IPS DF 6.9 (cell line): ENCODE data around the gene TAX1BP3.
A peak's percentile ranks its signal among the peaks of the same experiment; 100 is the strongest.

Experiments
- DNase-seq: peaks from one replicate; pipeline ENCODE4 v3.0.0-alpha.2; 2013; ENCODE audit warnings: low read depth, low spot score
- H3K27ac ChIP-seq: one replicate; pipeline ENCODE4 v1.5.1; 2013; ENCODE audit warnings: low read length, control low read depth
- H3K27me3 ChIP-seq: 2 replicates; pipeline ENCODE4 v1.6.1; 2013; ENCODE audit warnings: mild to moderate bottlenecking, low read length; ENCODE audit not compliant: control insufficient read depth, insufficient read depth
- H3K36me3 ChIP-seq: 2 replicates; pipeline ENCODE4 v1.6.1; 2013; ENCODE audit warnings: low read length; ENCODE audit not compliant: control insufficient read depth, insufficient read depth
- H3K4me1 ChIP-seq: 2 replicates; pipeline ENCODE4 v1.6.1; 2013; ENCODE audit warnings: low read length; ENCODE audit not compliant: control insufficient read depth, insufficient read depth
- H3K4me3 ChIP-seq: 2 replicates; pipeline ENCODE4 v1.5.1; 2013; ENCODE audit warnings: mild to moderate bottlenecking, low read length
- H3K9me3 ChIP-seq: 2 replicates; pipeline ENCODE4 v1.6.1; 2013; ENCODE audit warnings: low read length, inconsistent platforms; ENCODE audit not compliant: control insufficient read depth, insufficient read depth
- WGBS: extraction: QIAGEN DNeasy Blood & Tissue Kit; methylation state at CpG from one replicate; pipeline ENCODE4 v1.1.7; 2013; ENCODE audit warnings: mixed read lengths, missing lambda C conversion rate; ENCODE audit not compliant: insufficient read length, insufficient coverage; 5-methylcytosine and 5-hydroxymethylcytosine counted together

Gene TAX1BP3

GRCh38 chr17:3672571-3672970 is 4.2 kb upstream of the TAX1BP3 start:
- no peak for DNase-seq
- H3K9me3 ChIP-seq, result no peaks in the 10 kb centered on the region
- no peaks in the 10 kb centered on the region for H3K4me1 ChIP-seq
- no peaks in the 10 kb centered on the region for H3K36me3 ChIP-seq
- no peak overlapping the region for H3K27ac ChIP-seq
- H3K4me3 ChIP-seq, result no peak overlapping the region
- no peaks in the 10 kb centered on the region for H3K27me3 ChIP-seq
- no CpG with 5 or more reads among the region's 4 CpGs for WGBS

GRCh38 chr17:3669548-3669947 is 1.2 kb upstream of the TAX1BP3 start:
- H3K27me3 ChIP-seq, result no peaks in the 10 kb centered on the region
- H3K27ac ChIP-seq, result no peak overlapping the region
- no peaks in the 10 kb centered on the region for H3K9me3 ChIP-seq
- H3K4me3 ChIP-seq, result peak overlapping the region; percentile 95; the same call in 1 of the 2 replicates
- DNase-seq, result no peak
- WGBS, result no CpG with 5 or more reads among the region's 12 CpGs
- no peaks in the 10 kb centered on the region for H3K36me3 ChIP-seq
- peaks cover 3% of the 10 kb centered on the region; the same call in 1 of the 2 replicates for H3K4me1 ChIP-seq

DNA sequence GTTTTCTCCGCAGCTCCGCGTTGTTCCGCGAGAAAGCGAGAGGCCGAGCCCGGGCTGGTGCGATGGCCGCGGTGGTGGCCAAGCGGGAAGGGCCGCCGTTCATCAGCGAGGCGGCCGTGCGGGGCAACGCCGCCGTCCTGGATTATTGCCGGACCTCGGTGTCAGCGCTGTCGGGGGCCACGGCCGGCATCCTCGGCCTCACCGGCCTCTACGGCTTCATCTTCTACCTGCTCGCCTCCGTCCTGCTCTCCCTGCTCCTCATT is 638 bp upstream of the TAX1BP3 start:
- no peaks in the 10 kb centered on the region for H3K36me3 ChIP-seq
- no CpG with 5 or more reads among the region's 32 CpGs for WGBS
- H3K4me3 ChIP-seq, result peak overlapping the region; percentile 95
- H3K27me3 ChIP-seq, result no peaks in the 10 kb centered on the region
- no peak overlapping the region for H3K27ac ChIP-seq
- H3K9me3 ChIP-seq, result no peaks in the 10 kb centered on the region
- DNase-seq, result no peak
- peaks cover 3% of the 10 kb centered on the region; the same call in 1 of the 2 replicates for H3K4me1 ChIP-seq

GRCh38 chr17:3667366-3668278 is 756 bp downstream of the TAX1BP3 start:
- no peak overlapping the region for H3K27ac ChIP-seq
- no CpG with 5 or more reads among the region's 39 CpGs for WGBS
- DNase-seq, result no peak

DNA sequence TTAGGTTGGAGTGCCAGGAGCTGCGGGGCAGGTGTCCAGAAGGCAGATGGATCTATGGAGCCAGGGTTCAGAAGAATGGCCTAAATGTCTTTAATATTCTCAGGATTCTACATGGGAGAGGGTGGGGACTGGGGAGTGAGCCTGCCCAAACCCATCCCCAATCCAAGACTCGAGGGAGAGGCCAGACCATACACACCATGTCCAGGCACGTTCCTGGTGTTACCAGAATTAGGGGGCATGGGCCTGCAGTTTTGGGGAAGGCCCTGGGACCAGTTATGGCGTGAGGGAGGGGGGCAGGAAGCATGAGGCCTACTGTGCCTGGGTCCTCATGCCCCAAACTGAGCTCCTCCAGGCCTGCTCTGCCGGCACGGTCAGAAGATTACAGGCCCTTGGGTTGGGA is 1.9 kb downstream of the TAX1BP3 start:
- Histone ChIP-seq H3K4me3 (no peak overlapping the region), H3K27ac (no peak overlapping the region)

More at GRCh38 chr17:3667366-3668278, 756 bp downstream of the TAX1BP3 start:
- H3K9me3 ChIP-seq, result no peaks in the 10 kb centered on the region
- peak overlapping the region; percentile 80 for H3K4me3 ChIP-seq
- H3K27me3 ChIP-seq, result no peaks in the 10 kb centered on the region
- peaks cover 9% of the 10 kb centered on the region; the same call in 1 of the 2 replicates for H3K36me3 ChIP-seq
- peaks cover 3% of the 10 kb centered on the region; the same call in 1 of the 2 replicates for H3K4me1 ChIP-seq

DNA sequence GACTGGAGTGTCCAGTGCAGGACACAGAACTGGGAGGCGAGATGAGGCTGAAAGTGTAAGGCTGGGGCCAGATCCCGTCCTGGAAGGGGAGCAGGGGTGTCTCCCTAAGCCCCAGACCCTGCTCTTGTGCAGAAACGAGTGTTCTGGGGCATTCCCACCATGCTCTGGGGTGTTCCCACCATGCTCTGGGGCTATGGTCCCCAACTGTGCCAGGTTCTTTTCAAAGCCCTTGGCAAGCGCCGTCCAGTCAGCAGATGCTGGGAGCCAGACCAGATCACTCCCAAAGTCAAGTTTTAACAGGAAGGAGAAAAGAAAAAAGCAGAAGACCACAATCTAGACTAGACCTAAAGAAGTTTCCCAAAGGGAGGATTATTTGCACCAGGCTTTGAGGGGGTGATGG is 2.5 kb downstream of the TAX1BP3 start:
- WGBS, result no CpG with 5 or more reads among the region's 5 CpGs
- H3K27ac ChIP-seq, result no peak overlapping the region
- DNase-seq, result no peak

More for the DNA sequence above, 1.9 kb downstream of the TAX1BP3 start:
- Histone ChIP-seq H3K27me3 (no peaks in the 10 kb centered on the region), H3K4me1 (peaks cover 3% of the 10 kb centered on the region; the same call in 1 of the 2 replicates), H3K36me3 (peaks cover 9% of the 10 kb centered on the region; the same call in 1 of the 2 replicates), H3K9me3 (no peaks in the 10 kb centered on the region)
- no peak for DNase-seq
- no CpG with 5 or more reads among the region's 6 CpGs for WGBS

DNA sequence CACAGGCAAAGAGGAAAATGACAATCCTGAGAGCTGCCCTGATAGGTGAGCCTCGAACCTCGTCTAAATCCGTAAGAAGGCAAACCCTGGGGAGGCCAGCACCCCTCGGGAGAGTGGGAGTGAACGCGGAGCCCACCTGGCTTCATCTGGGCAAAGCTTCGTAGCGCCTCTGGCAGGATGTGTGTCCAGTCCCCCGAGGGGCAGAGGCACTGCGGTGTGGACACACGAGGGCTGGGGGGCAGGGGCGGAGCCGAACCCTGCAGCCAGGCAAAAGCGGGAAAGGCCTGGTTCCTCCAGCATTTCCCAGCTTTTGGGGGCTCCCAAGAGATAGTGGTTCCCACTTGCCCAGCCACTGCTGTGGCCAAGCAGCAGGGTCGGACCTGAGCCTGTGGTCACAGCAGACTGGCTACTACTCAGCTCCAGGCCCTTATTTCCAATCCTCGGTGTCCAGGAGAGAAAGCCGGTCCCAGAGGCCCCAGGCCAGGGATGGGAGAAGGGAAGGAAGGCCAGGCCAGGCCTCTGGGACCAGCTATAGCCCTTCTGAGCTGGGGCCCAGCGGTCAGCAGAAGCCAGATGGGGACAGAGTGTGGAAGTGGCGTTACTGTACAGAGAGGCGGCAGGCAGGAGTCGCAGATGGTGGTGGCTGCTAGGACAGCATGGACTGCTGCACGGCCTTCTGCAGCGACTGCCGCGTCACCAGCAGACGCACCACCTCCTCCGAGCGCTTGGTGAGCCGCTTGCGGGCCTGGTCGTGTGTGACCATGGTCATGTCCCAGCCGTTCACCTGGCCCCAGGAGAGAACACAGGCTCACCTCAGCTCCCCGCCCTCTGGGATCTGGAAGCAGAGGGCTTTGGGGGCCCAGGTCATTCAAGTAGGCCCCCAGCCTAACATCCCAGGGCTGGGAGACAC is 5.0 kb downstream of the TAX1BP3 start:
- Histone ChIP-seq H3K4me1 (peaks cover 5% of the 10 kb centered on the region; the same call in 1 of the 2 replicates), H3K27ac (no peak overlapping the region), H3K36me3 (peaks cover 9% of the 10 kb centered on the region; the same call in 1 of the 2 replicates), H3K27me3 (no peaks in the 10 kb centered on the region), H3K4me3 (no peak overlapping the region), H3K9me3 (no peaks in the 10 kb centered on the region)
- no peak for DNase-seq
- no CpG with 5 or more reads among the region's 33 CpGs for WGBS

More for the DNA sequence above, 2.5 kb downstream of the TAX1BP3 start:
- Histone ChIP-seq H3K36me3 (peaks cover 9% of the 10 kb centered on the region; the same call in 1 of the 2 replicates), H3K9me3 (no peaks in the 10 kb centered on the region), H3K4me1 (peaks cover 3% of the 10 kb centered on the region; the same call in 1 of the 2 replicates), H3K27me3 (no peaks in the 10 kb centered on the region), H3K4me3 (no peak overlapping the region)

DNA sequence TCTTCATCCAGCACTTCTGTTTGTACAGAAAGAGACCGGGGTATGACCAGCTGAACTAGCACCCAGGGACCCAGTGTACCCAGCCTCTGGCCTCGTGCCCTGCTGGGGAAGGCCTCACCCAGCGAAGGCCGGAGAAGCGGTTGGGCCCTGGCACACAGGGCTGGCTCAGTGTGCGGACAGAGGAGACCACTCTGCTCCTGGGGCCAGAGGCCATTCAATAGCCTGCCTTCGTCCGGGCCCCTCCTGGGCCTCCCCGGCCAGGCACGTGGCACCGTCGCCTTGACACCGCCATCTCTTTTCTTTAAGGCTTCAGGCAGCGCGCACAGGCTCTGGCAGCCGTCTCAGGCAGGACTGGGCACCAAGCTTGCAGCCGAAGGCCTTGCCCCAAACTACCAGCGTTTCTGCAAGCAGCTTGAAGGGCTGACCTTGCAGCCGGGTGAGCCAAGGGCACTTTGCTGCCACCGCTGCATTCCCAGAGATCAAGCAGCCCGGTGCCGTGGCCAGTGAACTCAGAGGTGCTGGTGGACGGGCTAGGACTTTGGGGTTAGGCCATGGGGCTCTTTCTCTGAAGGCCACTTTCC is 8.0 kb downstream of the TAX1BP3 start:
- Histone ChIP-seq H3K9me3 (no peaks in the 10 kb centered on the region), H3K4me3 (no peak overlapping the region), H3K4me1 (0 out of 2 replicates have a peak, but pooled peaks cover 2% of the 10 kb centered on the region), H3K27ac (no peak overlapping the region), H3K36me3 (peaks cover 9% of the 10 kb centered on the region; the same call in 1 of the 2 replicates), H3K27me3 (no peaks in the 10 kb centered on the region)
- DNase-seq, result no peak
- WGBS, result no CpG with 5 or more reads among the region's 23 CpGs

DNA sequence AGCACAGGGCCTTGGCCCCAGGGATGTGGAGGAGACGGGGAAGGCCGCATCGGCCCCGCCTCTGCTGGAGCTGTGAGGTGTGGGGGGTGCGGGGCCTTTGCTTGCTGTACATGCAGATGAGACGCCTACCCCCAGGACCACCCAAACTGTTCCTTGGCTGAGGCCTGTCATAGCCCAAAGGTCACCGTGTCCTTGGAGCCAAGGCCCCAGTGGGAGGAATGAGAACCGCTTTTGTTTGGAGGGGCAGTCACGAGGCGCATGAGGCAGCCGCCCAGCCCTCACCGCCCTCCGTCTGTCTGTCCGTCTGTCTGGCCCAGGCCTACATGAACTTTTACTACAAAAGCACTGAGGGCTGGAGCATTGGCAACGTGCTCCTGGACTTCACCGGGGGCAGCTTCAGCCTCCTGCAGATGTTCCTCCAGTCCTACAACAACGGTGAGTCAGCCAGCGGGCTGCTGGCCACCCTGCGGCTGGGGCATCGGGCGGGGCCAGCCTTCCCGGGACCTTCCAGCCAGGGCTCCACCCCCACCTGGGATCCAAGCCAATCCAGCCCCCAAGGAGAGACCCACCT is 8.8 kb downstream of the TAX1BP3 start:
- no CpG with 5 or more reads among the region's 22 CpGs for WGBS
- no peak for DNase-seq
- H3K27ac ChIP-seq, result no peak overlapping the region

More for the DNA sequence above, 8.8 kb downstream of the TAX1BP3 start:
- Histone ChIP-seq H3K9me3 (no peaks in the 10 kb centered on the region), H3K4me1 (0 out of 2 replicates have a peak, but pooled peaks cover 2% of the 10 kb centered on the region), H3K27me3 (no peaks in the 10 kb centered on the region), H3K4me3 (no peak overlapping the region), H3K36me3 (peaks cover 9% of the 10 kb centered on the region; the same call in 1 of the 2 replicates)
